ENCODE measurements around the gene C12orf42.
"Not testable (repeated sequence)": the region's sequence is repeated elsewhere in the genome, so short reads cannot be mapped to it uniquely, and the experiment has no call there.

The C12orf42 gene

DNA sequence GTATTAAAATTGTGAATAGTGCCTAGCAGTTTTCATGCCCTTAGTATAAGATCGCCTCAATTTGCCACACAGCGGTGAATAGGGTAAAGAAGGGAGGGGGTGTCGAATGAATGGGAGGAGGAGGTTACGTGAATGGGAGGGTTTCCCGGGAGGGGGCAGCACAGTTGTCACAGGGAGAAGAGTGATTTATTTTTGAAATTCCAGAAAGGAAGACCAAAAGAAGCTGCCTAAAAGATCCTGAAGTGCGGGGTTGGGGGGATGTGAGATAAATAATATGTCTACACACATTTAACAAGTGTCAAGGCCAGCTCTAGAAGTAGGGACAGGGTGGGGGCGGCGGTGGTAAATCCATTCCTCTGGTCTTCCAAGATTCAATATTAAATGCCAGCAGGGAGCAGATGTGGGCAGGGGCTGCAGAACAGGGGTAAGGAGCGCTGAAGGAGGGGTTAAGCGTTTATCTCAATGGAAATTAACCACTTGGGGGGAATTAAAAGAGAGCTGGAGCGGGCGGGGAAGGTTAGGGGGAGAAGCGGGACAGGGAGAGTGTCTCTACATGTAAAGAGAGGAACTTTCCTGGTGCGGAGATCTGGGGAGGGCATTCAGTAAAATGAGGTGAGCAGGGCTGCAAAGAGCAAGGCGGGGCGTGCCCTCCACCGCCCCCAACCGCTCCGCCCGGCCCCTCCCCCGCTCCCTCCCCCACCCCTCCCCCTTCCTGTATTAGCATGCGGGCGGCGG is 867 bp downstream of the C12orf42 start:
- DNase-seq (ENCODE audit: low read depth), result no peak

DNA sequence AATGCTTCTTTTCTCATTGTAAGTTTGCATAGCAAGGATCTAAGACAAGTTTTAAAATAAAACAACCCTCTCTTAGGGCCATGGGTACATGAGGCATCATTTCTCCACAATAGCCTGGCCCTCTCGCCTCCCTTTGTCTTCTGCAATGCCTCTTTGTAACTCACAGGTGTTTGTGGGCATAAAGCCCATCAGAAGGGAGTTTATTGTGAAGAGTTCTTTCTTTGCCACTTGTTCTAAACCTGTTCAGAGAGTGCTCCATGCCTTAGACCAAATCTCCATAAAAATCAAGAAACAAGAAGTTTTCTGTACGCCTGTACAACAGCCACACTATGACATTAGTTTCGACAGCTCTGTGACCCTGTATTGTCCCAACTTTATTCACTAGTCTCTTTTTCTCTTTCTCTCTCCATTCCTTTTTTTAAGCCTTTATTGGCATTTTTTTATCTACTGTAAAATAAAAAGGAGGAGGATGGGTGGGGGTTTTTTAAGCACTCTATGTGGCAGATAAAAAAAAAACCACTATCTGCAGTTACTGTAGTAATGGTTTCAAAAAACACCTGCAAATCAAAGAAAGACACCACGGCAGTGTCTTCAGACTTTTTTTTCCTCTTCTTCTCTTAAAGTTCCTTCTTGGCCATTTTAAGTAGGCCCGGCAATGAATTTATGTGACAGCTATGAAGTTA is 1.6 kb downstream of the C12orf42 start:
- no peak for DNase-seq (ENCODE audit: low read depth)

DNA sequence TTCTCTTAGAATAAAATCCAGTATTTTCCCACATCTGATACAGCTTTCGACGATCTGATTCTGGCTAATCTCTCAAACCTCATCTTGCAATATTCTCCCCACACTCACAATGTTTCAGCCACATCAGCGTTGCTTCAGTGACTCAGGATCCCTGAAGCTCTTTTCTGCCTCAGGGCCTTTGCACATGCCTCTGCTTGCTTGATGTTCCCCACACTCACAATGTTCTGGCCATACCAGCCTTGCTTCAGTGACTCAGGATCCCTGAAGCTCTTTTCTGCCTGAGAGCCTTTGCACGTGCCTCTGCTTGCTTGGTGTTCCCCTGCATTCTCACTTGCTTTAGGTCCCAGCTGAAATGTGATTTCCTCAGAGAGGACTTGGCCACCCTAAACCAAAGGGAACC is 2.6 kb downstream of the C12orf42 start:
- no peak for DNase-seq (ENCODE audit: low read depth)

DNA sequence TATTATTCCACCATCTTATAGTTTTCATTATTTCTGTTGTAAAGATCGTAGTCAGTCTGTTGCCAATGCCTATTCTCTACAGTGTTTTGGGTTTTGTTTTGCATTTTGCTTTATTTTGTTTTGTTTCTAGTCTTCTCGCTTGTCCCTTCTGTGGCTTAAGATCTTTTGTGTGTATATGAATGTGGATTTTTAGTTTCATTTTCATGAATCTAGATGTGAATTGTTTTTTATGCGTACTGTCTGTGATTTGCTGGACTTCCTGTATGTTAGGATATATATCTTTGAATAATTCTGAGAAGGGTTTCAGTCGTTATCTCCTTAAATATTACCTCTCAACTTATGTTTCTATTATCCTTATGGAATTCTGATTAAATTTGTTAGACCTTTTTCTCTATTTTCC is 13.4 kb downstream of the C12orf42 start:
- no peak for DNase-seq (ENCODE audit: low read depth)

DNA sequence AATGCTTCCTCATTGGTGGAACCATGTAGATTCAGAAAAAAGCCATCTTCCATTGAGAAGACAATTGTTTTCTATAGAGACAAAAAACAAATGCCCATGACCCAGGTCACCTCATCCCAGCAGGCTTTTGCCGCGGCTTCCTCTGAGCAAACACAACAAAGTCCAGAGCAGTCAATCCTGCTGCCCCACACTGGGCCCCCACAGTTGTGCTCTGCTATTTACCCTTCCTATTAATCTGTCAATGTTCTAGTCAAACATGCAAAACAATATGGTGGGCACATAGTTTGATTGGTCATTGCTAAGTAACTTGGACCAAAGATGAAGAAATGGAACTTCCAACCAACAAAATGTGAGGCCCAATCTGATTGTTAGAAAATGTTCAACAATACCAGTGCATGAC is 20.7 kb downstream of the C12orf42 start:
- no peak for DNase-seq (ENCODE audit: low read depth)

DNA sequence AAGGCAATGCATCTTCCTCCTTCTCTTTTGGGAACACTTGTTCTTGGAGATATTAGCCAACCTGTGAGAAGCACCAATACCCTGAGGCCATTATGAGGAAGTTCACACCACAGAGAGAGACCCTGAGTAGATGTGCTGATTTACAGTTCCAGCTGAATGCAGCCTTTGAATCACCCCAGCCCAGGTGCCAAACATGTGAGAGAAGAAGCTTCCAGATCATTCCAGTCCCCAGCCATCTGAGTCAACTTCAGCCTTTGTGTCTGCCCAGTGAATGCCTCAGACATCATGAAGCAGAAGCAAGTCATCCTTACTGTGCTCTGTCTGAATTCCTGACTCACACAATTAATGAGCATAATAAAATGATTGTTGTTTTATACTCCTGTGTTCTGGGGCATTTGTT is 25.1 kb downstream of the C12orf42 start:
- no peak for DNase-seq (ENCODE audit: low read depth)

DNA sequence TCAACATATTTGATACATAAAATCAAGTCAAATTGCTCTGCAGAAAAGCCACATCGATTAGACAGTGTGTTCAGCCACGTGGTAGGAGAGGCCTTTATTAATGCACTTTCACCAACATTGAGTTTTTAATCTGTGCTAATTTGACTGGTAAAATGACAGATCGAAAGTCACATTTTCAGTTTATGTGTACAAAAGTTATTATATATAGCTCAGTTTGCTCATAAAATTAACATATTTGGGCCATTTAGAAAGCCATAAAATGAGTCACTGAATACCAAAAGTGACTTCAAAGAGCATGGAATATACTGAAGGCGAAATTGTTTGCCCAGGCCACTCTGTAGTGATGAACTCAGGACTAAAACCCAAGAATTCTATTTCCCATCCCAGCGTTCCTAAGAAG is 26.0 kb downstream of the C12orf42 start:
- no peak for DNase-seq (ENCODE audit: low read depth)

DNA sequence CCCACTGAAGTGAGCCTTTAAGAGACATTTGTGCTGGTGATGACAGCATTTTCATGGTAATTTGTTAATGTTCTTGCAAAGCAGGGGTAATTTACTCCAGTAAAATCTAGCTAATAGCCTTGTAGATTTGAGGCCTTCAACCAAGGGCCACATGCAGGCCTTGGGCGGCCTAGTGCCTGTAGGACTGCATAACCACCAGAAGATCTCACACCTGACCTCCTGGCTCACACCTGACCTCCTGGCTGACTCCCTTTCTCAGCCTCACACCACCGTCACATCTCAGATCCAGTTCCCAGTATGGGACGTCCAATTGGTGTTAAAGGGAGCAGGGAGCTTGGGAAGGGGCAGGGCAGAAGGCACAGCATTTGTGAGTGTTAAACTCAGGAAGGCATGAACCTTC is 26.9 kb downstream of the C12orf42 start:
- no peak for DNase-seq (ENCODE audit: low read depth)

DNA sequence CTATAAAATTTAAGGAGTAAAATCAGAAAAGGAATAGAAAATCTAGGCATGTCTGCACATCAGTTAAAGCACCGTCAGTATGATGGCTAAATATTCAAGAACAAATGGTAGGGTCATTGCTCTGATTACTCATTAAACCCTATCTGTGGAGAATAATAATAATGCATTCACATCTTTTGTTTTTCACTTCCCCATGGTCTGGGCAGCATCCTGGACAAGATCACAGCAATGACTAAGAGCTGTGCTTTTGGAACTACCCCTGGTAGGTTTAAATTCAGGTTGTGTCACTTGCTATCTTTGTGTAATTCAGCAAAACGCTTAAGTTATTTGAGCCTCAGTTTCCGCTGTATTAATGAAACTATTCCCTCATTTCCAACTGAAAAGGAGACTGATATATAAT is 33.1 kb downstream of the C12orf42 start:
- DNase-seq (ENCODE audit: low read depth), result no peak

DNA sequence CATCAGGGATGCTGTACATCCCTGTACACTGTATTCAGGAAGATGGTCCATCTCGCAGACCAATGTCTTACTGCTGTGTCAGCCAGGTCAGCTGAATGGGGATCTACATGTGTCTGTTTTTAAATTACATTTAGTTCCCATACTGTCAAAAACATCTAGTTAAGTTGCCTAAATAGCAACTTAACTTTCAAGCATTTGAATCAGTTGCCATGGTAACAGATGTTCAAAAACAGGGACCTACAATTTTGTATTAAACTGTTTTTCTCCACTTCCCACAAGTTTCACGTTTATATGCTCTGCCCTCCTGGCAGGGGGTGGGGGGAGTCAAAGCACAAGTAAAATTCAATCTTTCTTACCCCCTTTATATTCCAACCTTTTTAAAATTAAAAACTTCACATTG is 38.3 kb downstream of the C12orf42 start:
- no peak for DNase-seq (ENCODE audit: low read depth)

DNA sequence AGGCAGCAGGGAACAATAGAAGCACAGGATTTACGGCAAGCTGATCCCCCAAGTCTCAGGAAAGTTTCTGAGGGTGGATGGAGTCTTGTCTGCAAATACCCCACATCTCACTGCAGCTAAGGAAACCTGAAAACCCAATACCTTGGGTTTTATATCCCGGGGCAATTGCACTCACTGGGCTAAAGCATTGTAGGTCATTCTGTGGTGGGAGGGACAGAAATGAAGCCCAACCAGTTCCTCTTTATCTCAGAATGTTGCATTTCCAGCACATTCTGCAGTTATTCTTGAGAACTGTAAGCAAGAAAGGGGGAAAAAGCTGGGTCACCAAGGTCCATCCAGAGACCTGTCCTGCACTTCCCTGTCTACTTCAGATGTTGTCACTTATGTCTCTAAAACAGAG is 39.8 kb downstream of the C12orf42 start:
- no peak for DNase-seq (ENCODE audit: low read depth)

DNA sequence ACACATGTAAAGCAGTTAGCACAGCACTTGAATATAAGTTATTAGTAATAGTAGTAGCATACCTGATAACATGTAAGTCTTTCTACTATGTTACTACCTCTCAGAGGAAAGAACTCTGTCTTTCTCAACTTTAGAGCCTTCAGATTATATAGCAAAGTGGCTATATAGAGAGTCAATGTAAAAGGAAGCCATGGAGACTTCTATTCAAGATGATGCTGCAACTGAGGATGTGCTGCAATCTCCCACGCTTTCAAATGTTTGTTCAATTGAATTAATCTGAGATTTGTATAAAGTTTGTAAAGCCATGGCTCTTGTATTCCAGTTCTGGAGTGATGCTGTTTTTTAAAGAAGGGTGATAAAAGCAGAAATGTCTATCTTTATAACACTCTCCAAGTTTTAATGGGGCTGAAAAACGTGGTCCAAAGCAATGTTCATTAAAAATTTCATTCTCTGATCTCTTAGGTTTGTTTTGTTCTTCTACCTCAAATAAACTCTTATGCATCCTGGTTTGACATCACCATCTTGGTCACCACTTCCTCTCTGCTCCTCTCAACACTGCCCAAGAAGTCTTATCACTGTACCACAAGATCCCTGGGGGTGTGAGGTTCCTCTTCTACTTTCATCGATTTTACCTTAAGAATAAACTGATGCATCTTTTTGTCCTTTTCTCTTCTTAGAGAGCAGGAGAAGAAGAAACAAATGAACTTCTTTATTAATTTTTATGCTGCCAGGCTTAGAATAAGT is 40.6 kb downstream of the C12orf42 start:
- no peak for DNase-seq (ENCODE audit: low read depth)

DNA sequence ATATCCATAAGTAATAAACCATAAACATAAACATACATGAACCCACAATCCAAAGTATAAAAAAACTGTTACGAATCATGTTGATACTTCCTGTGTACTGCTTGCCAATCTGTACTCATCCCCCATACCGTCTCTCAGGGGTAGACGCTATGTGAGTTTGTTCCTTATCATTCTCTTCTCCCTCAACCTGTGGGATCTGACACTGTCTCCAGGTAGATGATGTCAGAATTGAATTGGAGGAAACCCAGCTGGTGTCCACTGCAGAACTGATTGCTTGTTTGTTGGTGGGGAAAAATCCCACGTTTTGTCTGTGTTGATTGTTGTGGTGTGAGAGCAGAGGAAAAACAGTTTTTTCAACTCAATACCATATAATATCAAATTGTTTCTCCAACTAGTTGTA is 50.8 kb downstream of the C12orf42 start:
- DNase-seq (ENCODE audit: low read depth), result no peak

DNA sequence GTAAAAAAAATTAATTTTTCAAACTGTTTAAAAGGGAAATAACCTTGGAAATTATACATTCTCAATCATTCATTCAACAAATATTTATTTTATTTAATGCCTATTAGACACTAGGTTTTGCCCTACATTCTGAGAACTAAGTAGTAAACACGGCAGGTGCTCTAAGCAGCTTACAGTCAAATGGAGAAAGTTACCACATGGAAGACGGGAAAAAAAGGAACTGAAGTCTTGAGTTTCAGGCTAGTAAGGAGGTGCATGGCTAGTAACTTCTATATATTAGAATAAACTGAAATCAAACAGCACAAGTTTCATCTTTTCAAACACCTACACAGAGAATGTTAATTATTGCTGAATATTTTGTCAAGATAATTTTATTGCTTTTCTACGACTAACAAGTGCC is 52.9 kb downstream of the C12orf42 start:
- DNase-seq (ENCODE audit: low read depth), result no peak

DNA sequence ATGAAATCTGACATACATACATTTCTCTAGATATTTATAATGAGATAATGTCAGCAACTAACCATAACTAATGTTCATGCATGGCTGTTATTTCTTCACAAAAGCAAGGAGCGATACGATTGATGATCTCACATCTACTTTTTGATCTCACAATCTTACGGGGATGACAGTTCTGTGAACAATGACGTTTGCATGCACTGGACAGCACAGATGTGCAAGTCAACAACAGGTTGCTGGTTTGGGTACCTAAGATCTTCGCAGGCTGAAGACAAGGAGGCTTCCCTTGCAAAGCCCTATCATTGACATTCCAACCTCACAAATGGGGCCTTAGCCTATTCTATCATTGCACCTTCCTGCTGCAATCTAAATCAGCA is 53.6 kb downstream of the C12orf42 start:
- DNase-seq (ENCODE audit: low read depth), result no peak

DNA sequence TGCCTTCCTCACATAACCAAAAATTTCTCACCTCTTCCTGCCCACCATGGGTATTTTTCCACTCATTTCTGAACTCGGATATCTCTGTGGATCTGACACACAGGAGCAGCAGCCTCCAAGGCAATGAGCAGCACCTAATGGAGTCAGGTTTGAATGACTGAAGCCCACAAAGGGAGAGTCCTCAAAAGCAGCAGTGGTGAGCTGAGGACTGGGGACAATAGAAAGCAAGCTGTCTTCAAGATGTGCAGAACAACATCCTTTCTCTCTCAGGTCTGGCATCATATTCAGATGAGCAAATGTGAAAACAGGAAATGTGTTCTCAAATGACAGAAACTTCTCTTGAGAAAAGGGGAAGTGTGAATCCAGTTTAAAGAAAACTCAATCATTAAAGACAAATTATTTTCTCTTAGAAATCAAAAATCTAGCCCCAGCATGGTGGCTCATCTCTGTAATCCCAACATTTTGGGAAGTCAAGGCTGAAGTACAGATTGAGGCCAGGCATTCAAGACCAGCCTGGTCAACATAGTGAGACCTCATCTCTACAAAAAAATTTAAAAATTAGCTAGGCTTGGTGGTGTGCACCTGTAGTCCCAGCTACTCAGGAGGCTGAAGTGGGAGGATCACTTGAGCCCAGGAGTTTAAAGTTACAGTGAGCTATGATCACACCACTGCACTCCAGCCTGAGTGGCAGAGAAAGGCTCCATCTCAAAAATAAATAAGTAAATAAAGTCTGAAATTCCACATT is 54.2 kb downstream of the C12orf42 start:
- no peak for DNase-seq (ENCODE audit: low read depth)

DNA sequence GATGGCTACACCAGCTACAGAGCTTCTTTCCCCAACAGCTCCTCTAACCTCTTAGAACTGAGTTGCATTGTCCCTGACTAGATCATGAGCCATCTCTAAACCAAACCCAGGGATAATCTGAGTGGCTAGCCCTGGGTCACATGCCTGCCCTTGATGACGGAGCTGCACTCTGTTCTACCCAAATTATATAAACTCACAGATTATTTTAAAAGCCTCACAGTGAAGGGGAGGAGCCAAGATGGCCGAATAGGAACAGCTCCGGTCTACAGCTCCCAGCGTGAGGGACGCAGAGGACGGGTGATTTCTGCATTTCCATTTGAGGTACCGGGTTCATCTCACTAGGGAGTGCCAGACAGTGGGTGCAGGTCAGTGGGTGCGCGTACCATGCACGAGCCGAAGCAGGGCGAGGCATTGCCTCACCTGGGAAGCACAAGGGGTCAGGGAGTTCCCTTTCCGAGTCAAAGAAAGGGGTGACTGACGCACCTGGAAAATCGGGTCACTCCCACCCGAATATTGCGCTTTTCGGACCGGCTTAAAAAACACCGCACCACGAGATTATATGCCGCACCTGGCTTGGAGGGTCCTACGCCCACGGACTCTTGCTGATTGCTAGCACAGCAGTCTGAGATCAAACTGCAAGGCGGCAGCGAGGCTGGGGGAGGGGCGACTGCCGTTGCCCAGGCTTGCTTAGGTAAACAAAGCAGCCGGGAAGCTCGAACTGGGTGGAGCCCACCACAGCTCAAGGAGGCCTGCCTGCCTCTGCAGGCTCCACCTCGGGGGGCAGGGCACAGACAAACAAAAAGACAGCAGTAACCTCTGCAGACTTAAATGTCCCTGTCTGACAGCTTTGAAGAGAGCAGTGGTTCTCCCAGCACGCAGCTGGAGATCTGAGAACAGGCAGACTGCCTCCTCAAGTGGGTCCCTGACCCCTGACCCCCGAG is 61.3 kb downstream of the C12orf42 start:
- not testable (repeated sequence) for DNase-seq (ENCODE audit: low read depth)

DNA sequence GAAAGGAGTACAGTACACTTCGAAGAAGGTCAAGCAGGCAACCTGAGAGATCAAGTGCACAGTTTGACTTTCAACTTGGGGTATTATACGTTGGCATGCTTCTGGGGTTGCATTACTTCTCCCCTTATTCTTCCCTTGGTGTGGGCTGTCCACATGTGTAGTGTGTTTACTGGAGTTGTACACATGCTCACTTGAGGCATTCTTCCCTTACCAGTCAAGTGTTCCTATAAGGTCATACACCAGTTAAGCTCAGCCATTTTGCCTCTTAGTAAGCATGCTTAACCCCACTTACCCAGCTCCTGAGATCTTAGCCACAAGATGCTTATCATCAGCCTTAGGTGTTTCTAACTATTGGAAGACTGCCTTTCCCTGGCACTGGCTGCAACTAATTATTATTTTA is 63.8 kb downstream of the C12orf42 start:
- no peak for DNase-seq (ENCODE audit: low read depth)

DNA sequence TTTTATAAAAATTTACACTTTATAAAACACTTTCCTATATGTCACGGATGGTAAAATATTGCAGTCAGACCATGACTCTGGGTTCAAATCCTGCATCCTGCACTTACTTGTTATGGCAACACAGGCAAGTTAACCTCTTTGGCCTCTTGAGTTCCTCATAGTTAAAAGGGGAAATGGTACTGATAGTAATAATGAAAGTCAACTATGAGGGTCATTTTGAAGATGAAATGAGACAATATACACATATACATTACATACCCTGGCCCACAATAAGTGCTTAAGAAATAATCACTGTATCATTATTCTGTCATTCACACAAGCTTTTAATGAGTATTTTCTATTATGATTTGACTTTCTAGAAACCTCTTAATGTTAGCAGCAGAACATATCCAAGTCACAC is 64.4 kb downstream of the C12orf42 start:
- DNase-seq (ENCODE audit: low read depth), result no peak

DNA sequence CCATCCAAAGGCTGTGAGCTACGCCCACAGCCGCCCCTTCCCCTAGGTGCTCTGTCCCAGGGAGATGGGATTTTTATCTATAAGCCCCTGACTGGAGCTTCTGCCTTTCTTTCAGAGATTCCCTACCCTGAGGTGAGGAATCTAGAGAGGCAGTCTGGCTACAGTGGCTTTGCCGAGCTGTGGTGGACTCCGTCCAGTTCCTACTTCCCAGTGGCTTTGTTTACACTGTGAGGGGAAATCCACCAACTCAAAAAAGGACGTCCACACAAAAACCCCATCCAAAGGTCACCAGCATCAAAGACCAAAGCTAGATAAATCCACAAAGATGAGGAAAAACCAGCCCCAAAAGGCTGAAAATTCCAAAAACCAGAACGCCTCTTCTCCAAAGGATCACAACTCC is 70.1 kb downstream of the C12orf42 start:
- not testable (repeated sequence) for DNase-seq (ENCODE audit: low read depth)

DNA sequence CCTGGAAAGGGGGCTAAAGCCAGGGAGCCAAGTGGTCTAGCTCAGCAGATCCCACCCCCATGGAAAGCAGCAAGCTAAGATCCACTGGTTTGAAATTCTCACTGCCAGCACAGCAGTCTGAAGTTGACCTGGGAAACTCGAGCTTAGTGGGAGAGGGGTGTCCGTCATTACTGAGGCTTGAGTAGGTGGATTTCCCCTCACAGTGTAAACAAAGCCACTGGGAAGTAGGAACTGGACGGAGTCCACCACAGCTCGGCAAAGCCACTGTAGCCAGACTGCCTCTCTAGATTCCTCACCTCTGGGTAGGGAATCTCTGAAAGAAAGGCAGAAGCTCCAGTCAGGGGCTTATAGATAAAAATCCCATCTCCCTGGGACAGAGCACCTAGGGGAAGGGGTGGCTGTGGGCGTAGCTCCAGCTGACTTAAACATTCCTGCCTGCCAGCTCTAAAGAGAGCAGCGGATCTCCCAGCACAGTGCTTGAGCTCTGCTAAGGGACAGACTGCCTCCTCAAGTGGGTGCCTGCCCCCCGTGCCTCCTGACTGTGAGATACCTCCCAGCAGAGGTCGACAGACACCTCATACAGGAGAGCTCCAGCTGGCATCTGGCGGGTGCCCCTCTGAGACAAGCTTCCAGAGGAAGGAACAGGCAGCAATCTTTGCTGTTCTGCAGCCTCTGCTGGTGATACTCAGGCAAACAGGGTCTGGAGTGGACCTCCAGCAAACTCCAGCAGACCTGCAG is 70.8 kb downstream of the C12orf42 start:
- DNase-seq (ENCODE audit: low read depth), result not testable (repeated sequence)
